ENCODE data around the gene ACSL1.

- no peak for TF ChIP-seq SMC3 (conservative IDR thresholded peaks at IDR 0.05; ENCODE audit: poor library complexity)
- no peak for TF ChIP-seq CTCF (IDR thresholded peaks at IDR 0.05; ENCODE audit: poor library complexity, severe bottlenecking)
- TF ChIP-seq EZH2 (IDR thresholded peaks at IDR 0.05; ENCODE audit: borderline replicate concordance, insufficient read depth, low read length, poor library complexity, severe bottlenecking), result no peak
- TF ChIP-seq EP300 (conservative IDR thresholded peaks at IDR 0.05; ENCODE audit: poor library complexity, severe bottlenecking), result no peak
- no peak for TF ChIP-seq RAD21 (conservative IDR thresholded peaks at IDR 0.05)
- TF ChIP-seq POLR2AphosphoS5 (IDR thresholded peaks at IDR 0.05), result no peak
- TF ChIP-seq MXI1 (conservative IDR thresholded peaks at IDR 0.05; ENCODE audit: poor library complexity, severe bottlenecking), result no peak
These were observed 7.5 kb upstream of the ACSL1 start for GRCh38 chr4:184833046-184833838.
